ENCODE measurements around the gene VWA7. TPM values are rescaled to one million over a fixed set of nuclear protein-coding genes. Genes with fewer than 3 reads are reported as not detected.

The VWA7 gene
- total RNA-seq, 1 donor from 2014 or later, result 1.8 TPM

GRCh38 chr6:31741815-31742214 lies 35.3 kb downstream of the VWA7 start:
- H3K36me3 Mint-ChIP-seq, result peaks cover 2% of the 10 kb centered on the region
- DNase-seq (ENCODE audit: low spot score in 2 of 2, unreplicated experiment in 2 of 2), result no peak
- no peaks in the 10 kb centered on the region for H3K27me3 Mint-ChIP-seq (ENCODE audit: low read depth)
- peaks cover 41% of the 10 kb centered on the region for H3K4me1 Mint-ChIP-seq
- no peaks in the 10 kb centered on the region for H3K9me3 Mint-ChIP-seq
- no peak overlapping the region for H3K27ac Mint-ChIP-seq
- no peak overlapping the region for H3K4me3 Mint-ChIP-seq
- no peak for TF ChIP-seq CTCF (IDR thresholded peaks at IDR 0.05; ENCODE audit: unreplicated experiment)

- H3K27me3 Mint-ChIP-seq (ENCODE audit: low read depth), result no peaks in the 10 kb centered on the region
- H3K4me3 Mint-ChIP-seq, result peak overlapping the region; percentile 85
- no peaks in the 10 kb centered on the region for H3K9me3 Mint-ChIP-seq
- no peak for DNase-seq (ENCODE audit: low spot score in 2 of 2, unreplicated experiment in 2 of 2)
- no peak for TF ChIP-seq CTCF (IDR thresholded peaks at IDR 0.05; ENCODE audit: unreplicated experiment)
- H3K27ac Mint-ChIP-seq, result peak overlapping the region; percentile 95
- peaks cover 51% of the 10 kb centered on the region for H3K4me1 Mint-ChIP-seq
- H3K36me3 Mint-ChIP-seq, result peaks cover 2% of the 10 kb centered on the region
Measured at GRCh38 chr6:31740397-31741223, 36.5 kb downstream of the VWA7 start.

- H3K4me3 Mint-ChIP-seq, result peak within 1 kb of the TSS; percentile 85
- DNase-seq (ENCODE audit: low spot score in 2 of 2, unreplicated experiment in 2 of 2), result peak; percentile 96 to 98
- no peaks in the 10 kb centered on the region for H3K9me3 Mint-ChIP-seq
- H3K36me3 Mint-ChIP-seq, result peaks cover 2% of the 10 kb centered on the region
- no peaks in the 10 kb centered on the region for H3K27me3 Mint-ChIP-seq (ENCODE audit: low read depth)
- TF ChIP-seq CTCF (IDR thresholded peaks at IDR 0.05; ENCODE audit: unreplicated experiment), result no peak
- peaks cover 58% of the 10 kb centered on the region for H3K4me1 Mint-ChIP-seq
- peak within 1 kb of the TSS; percentile 99 for H3K27ac Mint-ChIP-seq
Measured at GRCh38 chr6:31739639-31740396, 37.3 kb downstream of the VWA7 start, which contains the start of gene MSH5. Gene MSH5, plus strand, starts transcription at chr6:31740005. Its CDS starts 462 bp downstream, at chr6:31740467.

- peaks cover 63% of the 10 kb centered on the region for H3K4me1 Mint-ChIP-seq
- H3K27me3 Mint-ChIP-seq (ENCODE audit: low read depth), result no peaks in the 10 kb centered on the region
- H3K9me3 Mint-ChIP-seq, result no peaks in the 10 kb centered on the region
- DNase-seq (ENCODE audit: low spot score in 2 of 2, unreplicated experiment in 2 of 2), result no peak
- peak overlapping the region; percentile 82 for H3K4me3 Mint-ChIP-seq
- H3K36me3 Mint-ChIP-seq, result peaks cover 7% of the 10 kb centered on the region
- TF ChIP-seq CTCF (IDR thresholded peaks at IDR 0.05; ENCODE audit: unreplicated experiment), result no peak
- peak overlapping the region; percentile 99 for H3K27ac Mint-ChIP-seq
Measured at GRCh38 chr6:31737991-31738979, 38.8 kb downstream of the VWA7 start.
